Fibroblast of lung (primary cell): Measurements from ENCODE around the gene LCE3C. TPM values are rescaled to one million over a fixed set of nuclear protein-coding genes. Genes with fewer than 3 reads are reported as not detected.

Experiments
- DNase-seq, 2 donors: peaks; one replicate each; pipeline versions ENCODE4 v3.0.0 to v3.0.0-alpha.2; 2010; ENCODE audit warnings: low read depth in 2 of 2
- H2AFZ ChIP-seq: 2 replicates; pipeline ENCODE4 v1.5.1; 2012; ENCODE audit warnings: low read length, control low read depth, inconsistent platforms
- H3K27ac ChIP-seq: 2 replicates; pipeline ENCODE4 v1.5.1; 2011; ENCODE audit warnings: low read length, control low read depth; ENCODE audit not compliant: insufficient read depth
- H3K27me3 ChIP-seq: 2 replicates; pipeline ENCODE4 v1.5.1; 2011; ENCODE audit warnings: mild to moderate bottlenecking, low read length; ENCODE audit not compliant: control insufficient read depth, insufficient read depth
- H3K36me3 ChIP-seq: 2 replicates; pipeline ENCODE4 v1.5.1; 2011; ENCODE audit warnings: low read length; ENCODE audit not compliant: control insufficient read depth, insufficient read depth
- H3K4me1 ChIP-seq: 2 replicates; pipeline ENCODE4 v1.5.1; 2011; ENCODE audit warnings: low read length; ENCODE audit not compliant: control insufficient read depth, insufficient read depth; ENCODE audit errors: extremely low read depth
- H3K4me2 ChIP-seq: 2 replicates; pipeline ENCODE4 v1.5.1; 2011; ENCODE audit warnings: low read length, control low read depth; ENCODE audit not compliant: insufficient read depth; ENCODE audit errors: extremely low read depth
- H3K4me3 ChIP-seq, 4 experiments: fragments of 200-600 bp in 1 of 4; sonication (generic) in 1 of 4; replicated peaks in 1 of 4; 2 replicates each; pipeline ENCODE4 v1.5.1; 2011 to 2016; ENCODE audit warnings: low read length in 4 of 4, low read depth in 3 of 4, mild to moderate bottlenecking in 3 of 4, control low read depth in 2 of 4, inconsistent platforms in 1 of 4, mixed read lengths in 1 of 4; ENCODE audit not compliant: insufficient read depth in 1 of 4; ENCODE audit errors: control extremely low read depth in 1 of 4
- H3K79me2 ChIP-seq: 2 replicates; pipeline ENCODE4 v1.5.1; 2012; ENCODE audit warnings: mild to moderate bottlenecking, low read length, inconsistent platforms; ENCODE audit not compliant: control insufficient read depth, insufficient read depth
- H3K9ac ChIP-seq: 2 replicates; pipeline ENCODE4 v1.5.1; 2011; ENCODE audit warnings: mild to moderate bottlenecking, low read length, control low read depth; ENCODE audit not compliant: insufficient read depth
- H3K9me3 ChIP-seq: 2 replicates; pipeline ENCODE4 v1.5.1; 2012; ENCODE audit warnings: low read depth, low read length; ENCODE audit not compliant: control insufficient read depth, insufficient read depth
- H4K20me1 ChIP-seq: 2 replicates; pipeline ENCODE4 v1.5.1; 2011; ENCODE audit warnings: low read length; ENCODE audit not compliant: control insufficient read depth, insufficient read depth; ENCODE audit errors: extremely low read depth
- EZH2 ChIP-seq: IDR thresholded peaks from 2 replicates; pipeline ENCODE4 v1.5.1; 2012; ENCODE audit warnings: low read length, control low read depth, mild to moderate bottlenecking; ENCODE audit errors: missing control alignments
- polyA plus RNA-seq, 2 donors: library from polyadenylated mRNA; depleted of rRNA in 1 of 2; stranded (reverse) in 1 of 2; unstranded in 1 of 2; fragments of >200 nt; gene quantifications; 2 replicates each; pipeline ENCODE4 v1.2.1, GENCODE V29; 2011 to 2012; ENCODE audit warnings: missing spikeins in 1 of 2
- total RNA-seq: library from RNA; depleted of rRNA; stranded (reverse); fragments of >200 nt; gene quantifications from 2 replicates; pipeline ENCODE4 v1.2.1, GENCODE V29; 2014
- TF ChIP-seq, protein P1 (sequence below), 2 donors: IDR thresholded peaks in 1 of 2; conservative IDR thresholded peaks in 1 of 2; 1 replicate in 1 of 2; 2 replicates in 1 of 2; pipeline ENCODE4 v1.5.1; 2011 to 2012; ENCODE audit warnings: low read length in 2 of 2, control low read depth in 1 of 2, inconsistent platforms in 1 of 2, low read depth in 1 of 2, mild to moderate bottlenecking in 1 of 2

The LCE3C gene
- total and polyA plus RNA-seq, 2 donors (not counting 1 experiment from before 2014, with no cell fraction given), result not detected

DNA sequence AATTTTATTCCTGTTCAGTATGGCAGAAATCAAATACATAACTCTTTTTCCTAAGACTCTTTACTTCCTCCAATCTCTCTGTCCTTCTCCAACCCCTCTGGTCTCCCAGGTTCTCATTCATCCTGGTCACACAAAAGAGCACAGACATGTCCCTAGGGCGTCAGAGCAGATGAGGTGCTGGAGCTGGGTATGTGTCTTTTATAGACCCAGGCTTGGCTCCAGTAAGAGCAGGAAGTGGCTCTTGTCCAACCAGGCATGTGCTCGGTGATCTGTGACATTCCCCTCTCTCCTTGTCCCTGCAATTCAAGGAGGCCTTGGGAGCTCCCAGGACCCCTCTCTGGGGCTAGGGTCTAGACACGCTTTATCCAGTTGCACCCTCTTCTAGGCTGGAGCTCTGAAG lies 45.1 kb downstream of the LCE3C start:
- H3K4me2 ChIP-seq, result no peak overlapping the region
- H3K27me3 ChIP-seq, result no peaks in the 10 kb centered on the region
- no peaks in the 10 kb centered on the region for H3K79me2 ChIP-seq
- H3K9ac ChIP-seq, result no peak overlapping the region
- no peak for DNase-seq
- peaks cover 2% of the 10 kb centered on the region for H3K4me1 ChIP-seq
- TF ChIP-seq, protein P1, sequence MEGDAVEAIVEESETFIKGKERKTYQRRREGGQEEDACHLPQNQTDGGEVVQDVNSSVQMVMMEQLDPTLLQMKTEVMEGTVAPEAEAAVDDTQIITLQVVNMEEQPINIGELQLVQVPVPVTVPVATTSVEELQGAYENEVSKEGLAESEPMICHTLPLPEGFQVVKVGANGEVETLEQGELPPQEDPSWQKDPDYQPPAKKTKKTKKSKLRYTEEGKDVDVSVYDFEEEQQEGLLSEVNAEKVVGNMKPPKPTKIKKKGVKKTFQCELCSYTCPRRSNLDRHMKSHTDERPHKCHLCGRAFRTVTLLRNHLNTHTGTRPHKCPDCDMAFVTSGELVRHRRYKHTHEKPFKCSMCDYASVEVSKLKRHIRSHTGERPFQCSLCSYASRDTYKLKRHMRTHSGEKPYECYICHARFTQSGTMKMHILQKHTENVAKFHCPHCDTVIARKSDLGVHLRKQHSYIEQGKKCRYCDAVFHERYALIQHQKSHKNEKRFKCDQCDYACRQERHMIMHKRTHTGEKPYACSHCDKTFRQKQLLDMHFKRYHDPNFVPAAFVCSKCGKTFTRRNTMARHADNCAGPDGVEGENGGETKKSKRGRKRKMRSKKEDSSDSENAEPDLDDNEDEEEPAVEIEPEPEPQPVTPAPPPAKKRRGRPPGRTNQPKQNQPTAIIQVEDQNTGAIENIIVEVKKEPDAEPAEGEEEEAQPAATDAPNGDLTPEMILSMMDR (conservative IDR thresholded peaks at IDR 0.05 in 1 of 2, IDR thresholded peaks at IDR 0.05 in 1 of 2; ENCODE audit: low read depth in 1 of 2, low read length in 2 of 2), result no peak
- no peak for TF ChIP-seq EZH2
- no peak overlapping the region for H3K27ac ChIP-seq
- H4K20me1 ChIP-seq, result no peaks in the 10 kb centered on the region
- no peak overlapping the region for H2AFZ ChIP-seq
- no peak overlapping the region for H3K4me3 ChIP-seq
- no peaks in the 10 kb centered on the region for H3K9me3 ChIP-seq
- no peaks in the 10 kb centered on the region for H3K36me3 ChIP-seq

GRCh38 chr1:152646656-152647055 lies 46.6 kb downstream of the LCE3C start:
- Histone ChIP-seq H4K20me1 (no peaks in the 10 kb centered on the region), H3K27ac (no peak overlapping the region), H3K4me1 (peaks cover 2% of the 10 kb centered on the region), H3K9me3 (no peaks in the 10 kb centered on the region), H3K36me3 (no peaks in the 10 kb centered on the region), H3K79me2 (no peaks in the 10 kb centered on the region), H3K27me3 (no peaks in the 10 kb centered on the region), H3K4me3 (no peak overlapping the region), H3K4me2 (no peak overlapping the region), H2AFZ (no peak overlapping the region), H3K9ac (no peak overlapping the region)
- no peak for DNase-seq
- TF ChIP-seq, protein P1 (conservative IDR thresholded peaks at IDR 0.05 in 1 of 2, IDR thresholded peaks at IDR 0.05 in 1 of 2; ENCODE audit: low read depth in 1 of 2, low read length in 2 of 2), result no peak
- TF ChIP-seq EZH2, result no peak

Other genes starting within 250 kb of the LCE3C start
- gene FLG2, start 240.2 kb upstream of the LCE3C start, total RNA-seq, result not detected in 2 replicates
- gene FLG2, start 240.2 kb upstream of the LCE3C start, polyA plus RNA-seq, result not detected in 2 replicates
- gene CRNN, start 186.0 kb upstream of the LCE3C start, total RNA-seq, result not detected in 2 replicates
- not detected in 2 replicates for gene CRNN, start 186.0 kb upstream of the LCE3C start, polyA plus RNA-seq
- gene LCE5A, start 89.4 kb upstream of the LCE3C start, total RNA-seq, result not detected in 2 replicates
- gene LCE5A, start 89.4 kb upstream of the LCE3C start, polyA plus RNA-seq, result not detected in 2 replicates
- gene CRCT1, start 85.8 kb upstream of the LCE3C start, total RNA-seq, result not detected in 2 replicates
- not detected in 2 replicates for gene CRCT1, start 85.8 kb upstream of the LCE3C start, polyA plus RNA-seq
- gene LCE3E, start 33.5 kb upstream of the LCE3C start, total RNA-seq, result not detected in 2 replicates
- not detected in 2 replicates for gene LCE3E, start 33.5 kb upstream of the LCE3C start, polyA plus RNA-seq
- not detected in 2 replicates for gene LCE3D, start 19.7 kb upstream of the LCE3C start, total RNA-seq
- not detected in 2 replicates for gene LCE3D, start 19.7 kb upstream of the LCE3C start, polyA plus RNA-seq
- not detected in 2 replicates for gene LCE3B, start 13.6 kb downstream of the LCE3C start, total RNA-seq
- not detected in 2 replicates for gene LCE3B, start 13.6 kb downstream of the LCE3C start, polyA plus RNA-seq
- not detected in 2 replicates for gene LCE3A, start 22.9 kb downstream of the LCE3C start, total RNA-seq
- not detected in 2 replicates for gene LCE3A, start 22.9 kb downstream of the LCE3C start, polyA plus RNA-seq
- gene LCE2D, start 63.1 kb downstream of the LCE3C start, total RNA-seq, result not detected in 2 replicates
- gene LCE2D, start 63.1 kb downstream of the LCE3C start, polyA plus RNA-seq, result not detected in 2 replicates
- gene LCE2C, start 75.0 kb downstream of the LCE3C start, total RNA-seq, result not detected in 2 replicates
- gene LCE2C, start 75.0 kb downstream of the LCE3C start, polyA plus RNA-seq, result 0.12 and 1.5 TPM in 2 replicates
- gene LCE2B, start 85.9 kb downstream of the LCE3C start, total RNA-seq, result not detected in 2 replicates
- gene LCE2B, start 85.9 kb downstream of the LCE3C start, polyA plus RNA-seq, result 0.17 and 0.53 TPM in 2 replicates
- gene LCE2A, start 98.1 kb downstream of the LCE3C start, total RNA-seq, result 0.33 TPM in 1 of 2 replicates, not detected in the other
- gene LCE2A, start 98.1 kb downstream of the LCE3C start, polyA plus RNA-seq, result 0.91 and 8.1 TPM in 2 replicates
- gene LCE4A, start 107.9 kb downstream of the LCE3C start, total RNA-seq, result not detected in 2 replicates
- not detected in 2 replicates for gene LCE4A, start 107.9 kb downstream of the LCE3C start, polyA plus RNA-seq
- not detected in 2 replicates for gene KPRP, start 157.8 kb downstream of the LCE3C start, total RNA-seq
- 0.33 and 0.63 TPM in 2 replicates for gene KPRP, start 157.8 kb downstream of the LCE3C start, polyA plus RNA-seq
- gene LCE1F, start 174.9 kb downstream of the LCE3C start, total RNA-seq, result not detected in 2 replicates
- gene LCE1F, start 174.9 kb downstream of the LCE3C start, polyA plus RNA-seq, result not detected in 2 replicates
- gene LCE1E, start 186.0 kb downstream of the LCE3C start, total RNA-seq, result not detected in 2 replicates
- gene LCE1E, start 186.0 kb downstream of the LCE3C start, polyA plus RNA-seq, result 0.08 and 0.14 TPM in 2 replicates
- gene LCE1D, start 196.5 kb downstream of the LCE3C start, total RNA-seq, result not detected in 2 replicates
- not detected in 2 replicates for gene LCE1D, start 196.5 kb downstream of the LCE3C start, polyA plus RNA-seq
- not detected in 2 replicates for gene LCE1C, start 206.4 kb downstream of the LCE3C start, total RNA-seq
- not detected in 2 replicates for gene LCE1C, start 206.4 kb downstream of the LCE3C start, polyA plus RNA-seq
- gene LCE1B, start 211.7 kb downstream of the LCE3C start, total RNA-seq, result not detected in 2 replicates
- not detected in 2 replicates for gene LCE1B, start 211.7 kb downstream of the LCE3C start, polyA plus RNA-seq
- gene LCE1A, start 227.2 kb downstream of the LCE3C start, total RNA-seq, result not detected in 2 replicates
- not detected in 2 replicates for gene LCE1A, start 227.2 kb downstream of the LCE3C start, polyA plus RNA-seq
- not detected in 2 replicates for gene LCE6A, start 242.6 kb downstream of the LCE3C start, total RNA-seq
- not detected in 2 replicates for gene LCE6A, start 242.6 kb downstream of the LCE3C start, polyA plus RNA-seq